HepG2 (cell line): ENCODE data around the gene SMC1A. TPM values are rescaled to one million over a fixed set of nuclear protein-coding genes. Genes with fewer than 3 reads are reported as not detected.

Experiments used
- CENPBD1 ChIP-seq: sonication (generic); formaldehyde crosslinking; IDR thresholded peaks from 2 replicates; pipeline ENCODE4 v1.8.0; 2022; ENCODE audit warnings: missing genetic modification reagents, low read depth, mild to moderate bottlenecking, borderline replicate concordance
- GTF2F1 ChIP-seq: fragments of 150-350 bp; IDR thresholded peaks from 2 replicates; pipeline ENCODE4 v1.6.1; 2014; ENCODE audit warnings: low read length
- KAT7 ChIP-seq: IDR thresholded peaks from 2 replicates; pipeline ENCODE4 v1.6.1; 2018; ENCODE audit warnings: borderline replicate concordance, missing compliant biosample characterization
- KIAA2018 ChIP-seq: sonication (generic); formaldehyde crosslinking; IDR thresholded peaks from 2 replicates; pipeline ENCODE4 v1.5.0; 2020; ENCODE audit warnings: mild to moderate bottlenecking, missing genetic modification reagents, borderline replicate concordance
- KLF15 ChIP-seq: sonication (generic); formaldehyde crosslinking; IDR thresholded peaks from 2 replicates; pipeline ENCODE4 v1.8.1; 2023; ENCODE audit warnings: borderline replicate concordance, mild to moderate bottlenecking, inconsistent platforms, missing genetic modification reagents, mixed read lengths
- PHF8 ChIP-seq: sonication (generic); formaldehyde crosslinking; IDR thresholded peaks from 2 replicates; pipeline ENCODE4 v1.5.0; 2020; ENCODE audit warnings: missing genetic modification reagents
- U2AF1 ChIP-seq: fragments of 200-400 bp; formaldehyde crosslinking; optimal IDR thresholded peaks from 2 replicates; pipeline ENCODE3; 2017; ENCODE audit warnings: mild to moderate bottlenecking, low read depth, low read length
- XRCC5 ChIP-seq: fragments of 200-400 bp; formaldehyde crosslinking; optimal IDR thresholded peaks from 2 replicates; pipeline ENCODE3; 2017; ENCODE audit warnings: mild to moderate bottlenecking, low read length
- ZMYM4 ChIP-seq: sonication (generic); formaldehyde crosslinking; IDR thresholded peaks from 2 replicates; pipeline ENCODE4 v1.8.1; 2023; ENCODE audit warnings: mild to moderate bottlenecking, missing genetic modification reagents
- ZNF10 ChIP-seq: sonication (generic); formaldehyde crosslinking; IDR thresholded peaks from 2 replicates; pipeline ENCODE4 v1.4.0; 2020; ENCODE audit warnings: mild to moderate bottlenecking, low read depth, missing genetic modification reagents, borderline replicate concordance
- ZNF101 ChIP-seq: sonication (generic); formaldehyde crosslinking; IDR thresholded peaks from 2 replicates; pipeline ENCODE4 v1.4.0; 2020; ENCODE audit warnings: mild to moderate bottlenecking, low read depth, missing genetic modification reagents, borderline replicate concordance
- ZNF329 ChIP-seq: sonication (generic); formaldehyde crosslinking; IDR thresholded peaks from 2 replicates; pipeline ENCODE4 v1.9.0; 2021; ENCODE audit warnings: low read depth, mild to moderate bottlenecking, missing genetic modification reagents
- ZNF33B ChIP-seq: sonication (generic); formaldehyde crosslinking; IDR thresholded peaks from 2 replicates; pipeline ENCODE4 v1.5.1; 2020; ENCODE audit warnings: mild to moderate bottlenecking, missing genetic modification reagents
- ZNF484 ChIP-seq: sonication (generic); formaldehyde crosslinking; IDR thresholded peaks from 2 replicates; pipeline ENCODE4 v1.5.1; 2020; ENCODE audit warnings: mild to moderate bottlenecking, low read depth, missing genetic modification reagents, borderline replicate concordance
- ZNF572 ChIP-seq: sonication (generic); formaldehyde crosslinking; IDR thresholded peaks from 2 replicates; pipeline ENCODE4 v1.5.1; 2020; ENCODE audit warnings: mild to moderate bottlenecking, missing genetic modification reagents
- ZNF710 ChIP-seq: sonication (generic); formaldehyde crosslinking; IDR thresholded peaks from 2 replicates; pipeline ENCODE4 v1.5.0; 2020; ENCODE audit warnings: mild to moderate bottlenecking, missing genetic modification reagents, borderline replicate concordance
- polyA plus RNA-seq, 8 experiments: library from polyadenylated mRNA; depleted of rRNA in 3 of 8; stranded (reverse) in 7 of 8; unstranded in 1 of 8; fragments of >200 nt; fragmentation: Illumina TruSeq in 4 of 8; extraction: Trizol in 4 of 8; gene quantifications; 2 replicates each; pipeline versions ENCODE4 v1.2.1 to v1.2.3, GENCODE V29; 2011 to 2016; ENCODE audit warnings: low read depth in 4 of 8, missing spikeins in 1 of 8, mixed read lengths in 1 of 8; ENCODE audit not compliant: insufficient read depth in 1 of 8
- total RNA-seq, 5 experiments: library from RNA; depleted of rRNA; stranded (reverse); fragments of >200 nt; fragmentation: Illumina TruSeq; extraction: Trizol; gene quantifications; 2 replicates each; pipeline ENCODE4 v1.2.3, GENCODE V29; 2016; ENCODE audit warnings: low read depth in 1 of 5

The SMC1A gene
- total and polyA plus RNA-seq, 2 of the 13 experiments (the other 11 are each of a cell fraction or from before 2014, with no cell fraction given), result 9.4 to 46.6 TPM

GRCh38 chrX:53422086-53422860 is at the start of gene SMC1A (continued):
- no peak for TF ChIP-seq KIAA2018 (CRISPR knock-in tag)
- TF ChIP-seq GTF2F1, result no peak
- TF ChIP-seq KAT7 (CRISPR knock-in tag), result no peak
- no peak for TF ChIP-seq XRCC5
- TF ChIP-seq CENPBD1 (CRISPR knock-in tag), result no peak
- TF ChIP-seq ZNF101 (CRISPR knock-in tag), result no peak
- no peak for TF ChIP-seq ZNF329 (CRISPR knock-in tag)
- no peak; the same call in 1 of the 2 replicates for TF ChIP-seq KLF15
- TF ChIP-seq PHF8 (CRISPR knock-in tag), result peak; percentile 84
- TF ChIP-seq ZNF484, result no peak
- TF ChIP-seq ZNF33B (CRISPR knock-in tag), result no peak
- no peak for TF ChIP-seq U2AF1
- no peak for TF ChIP-seq ZNF572 (CRISPR knock-in tag)
- TF ChIP-seq ZMYM4 (CRISPR knock-in tag), result peak; percentile 37; the same call in 1 of the 2 replicates
- TF ChIP-seq ZNF10 (CRISPR knock-in tag), result no peak
- TF ChIP-seq ZNF710 (CRISPR knock-in tag), result no peak
